HG03064 (cell line): ENCODE measurements around the gene HECTD1.
A peak's percentile ranks its signal among the peaks of the same experiment; 100 is the strongest.
"Not testable (repeated sequence)": the region's sequence is repeated elsewhere in the genome, so short reads cannot be mapped to it uniquely, and the experiment has no call there.

Experiments used
- ATAC-seq: cut with Tn5 transposase; IDR thresholded peaks from one replicate; pipeline ENCODE4 v1.9.1; 2021; ENCODE audit warnings: low read depth; ENCODE audit not compliant: unreplicated experiment

Gene HECTD1

GRCh38 chr14:31207755-31208545, at the start of gene HECTD1:
HECTD1 (minus strand) TSS chr14:31207793; CDS start chr14:31205936, 1,857 bp downstream.
- ATAC-seq: peak; percentile 67

GRCh38 chr14:31257244-31257553, 49.6 kb upstream of the HECTD1 start:
- no peak for ATAC-seq

- no peak for ATAC-seq
Measured at GRCh38 chr14:31256534-31257243, 49.1 kb upstream of the HECTD1 start.

GRCh38 chr14:31255918-31256317, 48.3 kb upstream of the HECTD1 start:
- not testable (repeated sequence) for ATAC-seq

GRCh38 chr14:31255286-31255685, 47.7 kb upstream of the HECTD1 start:
- ATAC-seq: no peak

- no peak for ATAC-seq
Measured at GRCh38 chr14:31253746-31254471, 46.3 kb upstream of the HECTD1 start.

- ATAC-seq: no peak
Measured at GRCh38 chr14:31252865-31253264, 45.3 kb upstream of the HECTD1 start.

GRCh38 chr14:31251028-31251958, 43.7 kb upstream of the HECTD1 start:
- no peak for ATAC-seq

GRCh38 chr14:31244626-31245025, 37.0 kb upstream of the HECTD1 start:
- no peak for ATAC-seq

- ATAC-seq: no peak
Measured at GRCh38 chr14:31243860-31244259, 36.3 kb upstream of the HECTD1 start.

- not testable (repeated sequence) for ATAC-seq
Measured at GRCh38 chr14:31242161-31242940, 34.8 kb upstream of the HECTD1 start.

GRCh38 chr14:31241450-31242114, 34.0 kb upstream of the HECTD1 start:
- ATAC-seq: no peak

GRCh38 chr14:31239741-31240140, 32.1 kb upstream of the HECTD1 start:
- no peak for ATAC-seq

GRCh38 chr14:31235462-31235861, 27.9 kb upstream of the HECTD1 start:
- no peak for ATAC-seq

- ATAC-seq: no peak
Measured at GRCh38 chr14:31232081-31232480, 24.5 kb upstream of the HECTD1 start.

- ATAC-seq: not testable (repeated sequence)
Measured at GRCh38 chr14:31231272-31231671, 23.7 kb upstream of the HECTD1 start.

GRCh38 chr14:31230573-31230958, 23.0 kb upstream of the HECTD1 start:
- no peak for ATAC-seq

- ATAC-seq: no peak
Measured at GRCh38 chr14:31229638-31230572, 22.3 kb upstream of the HECTD1 start.
